Left lung (tissue), 10 donors: ENCODE data around the gene C1QTNF12. TPM values are rescaled to one million over a fixed set of nuclear protein-coding genes. Genes with fewer than 3 reads are reported as not detected.

Experiments used
- ATAC-seq: fragments of 200-7000 bp; cut with Tn5 transposase; one replicate; pipeline ENCODE4 v1.9.1; 2020; ENCODE audit warnings: moderate library complexity
- DNase-seq, 4 donors: peaks; one replicate each; pipeline ENCODE4 v3.0.0-alpha.2; 2013 to 2020
- H3K27ac ChIP-seq, 2 donors: fragments of 200-600 bp; sonication (generic) in 1 of 2; one replicate each; pipeline versions ENCODE4 v1.5.0 to v1.8.0; 2020 to 2021
- H3K27me3 ChIP-seq, 2 donors: fragments of 200-600 bp; sonication (generic) in 1 of 2; one replicate each; pipeline versions ENCODE4 v1.5.0 to v1.8.0; 2020 to 2021
- H3K36me3 ChIP-seq, 2 donors: fragments of 200-600 bp; sonication (generic) in 1 of 2; one replicate each; pipeline versions ENCODE4 v1.5.0 to v1.8.0; 2020 to 2021
- H3K4me1 ChIP-seq, 2 donors: fragments of 200-600 bp; one replicate each; pipeline ENCODE4 v1.8.0; 2021
- H3K4me3 ChIP-seq, 2 donors: fragments of 200-600 bp; sonication (generic) in 1 of 2; one replicate each; pipeline versions ENCODE4 v1.5.0 to v1.8.0; 2020 to 2021; ENCODE audit warnings: mild to moderate bottlenecking in 1 of 2
- H3K9me3 ChIP-seq, 2 donors: fragments of 200-600 bp; sonication (generic) in 1 of 2; one replicate each; pipeline versions ENCODE4 v1.5.0 to v1.8.0; 2020 to 2021
- intact Hi-C, 2 donors: fragments of 100-400 bp; cut with DNase I; formaldehyde crosslinking; loops; one replicate each; pipeline versions ENCODE4 v1.11.2 to v1.14.2; 2022
- polyA plus RNA-seq, 6 donors: library from polyadenylated mRNA; unstranded; fragments of 120-200 nt; gene quantifications; one replicate each; pipeline ENCODE4 v1.2.1, GENCODE V29; 2013; ENCODE audit not compliant: insufficient read length in 6 of 6
- total RNA-seq, 2 donors: library from RNA; stranded (reverse); fragmentation: NEBNext Ultra II Directional; extraction: Animal tissue kit (Norgen Biotek cat#: 25700); gene quantifications; one replicate each; pipeline ENCODE4 v1.2.1, GENCODE V29; 2021
- TF ChIP-seq, protein P1 (sequence below), 2 donors: fragments of 200-600 bp; sonication (generic) in 1 of 2; IDR thresholded peaks; one replicate each; pipeline versions ENCODE4 v1.5.0 to v1.8.0; 2021; ENCODE audit warnings: antibody characterized with exemption in 2 of 2
- donor health status: DM: no; HTN: yes; CAD: no.
- donor health status: DM: no; HTN: no; CAD: no.

Gene C1QTNF12
- total and polyA plus RNA-seq, 8 donors: 0.52 to 2.2 (median 0.94) TPM

DNA sequence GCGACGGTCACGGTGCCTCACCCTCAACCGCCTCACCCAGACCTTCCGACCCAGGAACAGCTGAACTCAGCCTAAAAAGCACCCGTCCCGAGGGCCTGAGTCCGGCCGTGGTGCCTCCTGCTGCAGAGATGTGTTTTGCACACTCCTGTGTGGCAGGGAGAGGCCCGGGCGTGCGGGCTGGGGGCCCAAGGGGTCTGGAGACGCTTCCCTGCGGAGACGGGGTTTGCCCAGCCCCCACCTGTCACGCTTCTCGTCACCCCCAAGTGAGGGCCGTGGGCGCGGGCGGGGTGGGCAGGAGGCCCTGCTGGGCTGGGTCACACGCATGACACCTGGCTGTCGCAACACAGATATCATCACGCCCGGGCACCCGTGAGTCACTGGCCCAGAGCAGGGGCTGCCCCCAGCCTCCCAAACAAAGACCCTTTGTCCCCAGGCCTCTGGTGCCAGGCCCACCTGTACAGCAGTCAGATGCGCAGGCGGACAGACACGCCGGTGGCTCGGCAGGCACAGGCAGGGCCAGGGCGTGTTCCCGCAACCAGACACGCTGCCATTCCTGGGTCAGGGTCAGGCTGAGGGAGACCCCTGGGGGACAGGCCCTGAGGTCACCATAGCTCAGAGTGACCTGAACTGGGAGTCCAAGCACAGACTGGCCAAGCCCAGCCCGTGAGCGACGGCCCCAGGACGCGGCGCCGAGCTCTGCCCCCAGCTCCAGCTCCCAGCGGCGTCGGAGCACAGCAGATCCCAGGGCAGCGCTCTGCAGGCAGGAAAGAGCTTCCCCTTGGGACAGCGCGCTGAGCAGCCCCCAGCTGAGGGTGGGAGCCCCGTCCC lies 8.4 kb downstream of the C1QTNF12 start:
- intact Hi-C loops: no loop called here
- H3K27me3 ChIP-seq: peaks cover 28 to 60% of the 10 kb centered on the region in 2 donors
- no peak for ATAC-seq
- H3K4me1 ChIP-seq: peaks cover 1 to 11% of the 10 kb centered on the region in 2 donors
- H3K27ac ChIP-seq: no peak overlapping the region
- peaks cover 0 to 5% of the 10 kb centered on the region in 2 donors for H3K36me3 ChIP-seq
- no peaks in the 10 kb centered on the region for H3K9me3 ChIP-seq
- no peak for DNase-seq
- no peak overlapping the region for H3K4me3 ChIP-seq
- TF ChIP-seq, protein P1, sequence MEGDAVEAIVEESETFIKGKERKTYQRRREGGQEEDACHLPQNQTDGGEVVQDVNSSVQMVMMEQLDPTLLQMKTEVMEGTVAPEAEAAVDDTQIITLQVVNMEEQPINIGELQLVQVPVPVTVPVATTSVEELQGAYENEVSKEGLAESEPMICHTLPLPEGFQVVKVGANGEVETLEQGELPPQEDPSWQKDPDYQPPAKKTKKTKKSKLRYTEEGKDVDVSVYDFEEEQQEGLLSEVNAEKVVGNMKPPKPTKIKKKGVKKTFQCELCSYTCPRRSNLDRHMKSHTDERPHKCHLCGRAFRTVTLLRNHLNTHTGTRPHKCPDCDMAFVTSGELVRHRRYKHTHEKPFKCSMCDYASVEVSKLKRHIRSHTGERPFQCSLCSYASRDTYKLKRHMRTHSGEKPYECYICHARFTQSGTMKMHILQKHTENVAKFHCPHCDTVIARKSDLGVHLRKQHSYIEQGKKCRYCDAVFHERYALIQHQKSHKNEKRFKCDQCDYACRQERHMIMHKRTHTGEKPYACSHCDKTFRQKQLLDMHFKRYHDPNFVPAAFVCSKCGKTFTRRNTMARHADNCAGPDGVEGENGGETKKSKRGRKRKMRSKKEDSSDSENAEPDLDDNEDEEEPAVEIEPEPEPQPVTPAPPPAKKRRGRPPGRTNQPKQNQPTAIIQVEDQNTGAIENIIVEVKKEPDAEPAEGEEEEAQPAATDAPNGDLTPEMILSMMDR (IDR thresholded peaks at IDR 0.05): no peak

DNA sequence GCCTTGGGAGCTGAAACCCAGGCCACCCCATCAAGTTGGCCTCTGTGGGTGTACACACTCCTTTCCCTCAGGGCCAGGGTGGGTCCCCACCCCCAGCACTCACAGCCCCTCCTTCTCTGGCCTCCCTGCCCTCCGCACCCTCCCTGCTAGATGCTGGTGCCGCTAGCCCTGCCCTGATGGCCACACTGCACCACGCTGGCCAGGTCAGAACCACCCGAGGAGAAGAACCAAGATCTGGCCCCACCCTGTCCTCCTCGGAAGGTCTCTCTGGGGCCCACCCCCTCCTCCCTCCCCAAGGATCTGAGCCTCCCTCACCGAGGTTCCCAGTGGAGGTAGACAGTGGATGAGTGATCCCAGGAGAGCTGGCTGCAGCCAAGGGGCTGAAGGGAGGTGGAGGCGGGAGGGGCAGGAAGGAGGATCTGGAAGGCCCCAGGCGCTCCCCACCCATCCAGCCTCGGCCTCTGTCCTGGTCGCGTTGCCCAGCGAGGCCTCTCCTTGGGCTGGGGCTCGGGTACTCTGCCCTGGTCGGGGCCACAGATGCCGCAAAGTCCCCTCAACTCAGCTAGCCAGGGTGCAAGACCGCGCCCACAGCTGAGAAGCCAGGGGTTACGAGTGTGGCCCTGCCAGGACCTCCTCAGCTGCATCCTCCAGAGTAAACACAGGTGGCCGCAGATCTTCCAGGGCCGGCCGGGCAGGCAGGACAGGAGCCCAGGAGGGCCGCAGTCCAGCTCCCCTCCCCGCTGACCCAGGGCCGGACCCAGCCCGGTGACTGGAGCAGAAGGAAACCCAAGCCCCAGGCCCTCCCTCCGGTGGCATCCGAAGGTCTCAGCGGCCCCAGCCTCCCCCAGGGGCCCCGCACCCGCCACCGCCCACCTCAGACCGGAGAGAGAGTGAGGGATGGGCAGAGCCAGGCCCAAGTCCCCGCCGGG lies 9.3 kb downstream of the C1QTNF12 start:
- H3K27me3 ChIP-seq: peaks cover 28 to 58% of the 10 kb centered on the region in 2 donors
- TF ChIP-seq, protein P1 (IDR thresholded peaks at IDR 0.05): no peak
- no peak overlapping the region for H3K4me3 ChIP-seq
- intact Hi-C loops: no loop called here
- DNase-seq (no peak), ATAC-seq (no peak)
- H3K9me3 ChIP-seq: no peaks in the 10 kb centered on the region
- H3K36me3 ChIP-seq: peaks cover 0 to 5% of the 10 kb centered on the region in 2 donors
- peaks cover 5 to 19% of the 10 kb centered on the region in 2 donors for H3K4me1 ChIP-seq
- H3K27ac ChIP-seq: no peak overlapping the region

GRCh38 chr1:1236176-1236763 lies 10.3 kb downstream of the C1QTNF12 start:
- DNase-seq: no peak
- Histone ChIP-seq H3K27me3 (peaks cover 28 to 52% of the 10 kb centered on the region in 2 donors), H3K9me3 (no peaks in the 10 kb centered on the region), H3K27ac (no peak overlapping the region), H3K4me3 (no peak overlapping the region), H3K4me1 (peaks cover 5 to 19% of the 10 kb centered on the region in 2 donors), H3K36me3 (peaks cover 0 to 5% of the 10 kb centered on the region in 2 donors)
- intact Hi-C loops: no loop called here
- no peak for ATAC-seq
- TF ChIP-seq, protein P1 (IDR thresholded peaks at IDR 0.05): no peak

DNA sequence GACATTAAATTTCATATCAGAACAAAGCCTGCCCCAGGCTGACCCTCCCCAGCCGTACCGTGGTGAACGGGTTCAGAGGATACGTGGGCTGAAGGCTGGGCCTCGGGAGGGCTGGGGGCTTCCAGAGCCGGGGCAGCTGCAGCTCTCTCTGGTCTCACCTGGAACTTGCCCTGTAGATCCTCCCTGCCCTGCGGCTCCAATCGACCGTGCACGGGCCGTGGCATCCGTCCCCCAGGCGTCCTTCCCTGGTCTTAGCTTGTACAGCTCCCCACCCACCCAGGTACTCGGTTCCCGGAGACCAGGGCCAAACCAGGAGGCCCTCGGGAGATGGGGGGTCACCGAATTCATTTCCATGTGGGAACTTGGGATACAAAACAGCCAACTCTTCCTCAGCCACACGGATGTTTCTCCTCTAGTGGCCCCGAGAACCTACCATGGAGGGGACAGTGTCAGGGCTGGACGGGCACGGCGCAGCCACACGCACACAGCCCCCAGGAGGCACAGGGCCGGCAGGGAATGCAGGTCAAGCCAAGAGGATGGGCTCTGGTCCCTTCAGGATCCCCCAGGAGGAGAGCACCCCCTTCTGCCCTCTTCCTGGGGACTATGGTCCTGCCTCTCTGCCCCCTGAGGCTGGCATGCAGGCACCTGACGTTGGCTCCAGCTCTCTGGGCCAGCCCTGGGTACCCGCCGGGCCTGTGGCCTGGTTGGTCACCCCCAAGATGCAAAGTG lies 11.3 kb downstream of the C1QTNF12 start:
- Histone ChIP-seq H3K36me3 (peaks cover 0 to 5% of the 10 kb centered on the region in 2 donors), H3K4me1 (peaks cover 5 to 28% of the 10 kb centered on the region in 2 donors), H3K27me3 (peaks cover 28 to 41% of the 10 kb centered on the region in 2 donors), H3K27ac (no peak overlapping the region), H3K4me3 (no peak overlapping the region), H3K9me3 (no peaks in the 10 kb centered on the region)
- intact Hi-C loops: no loop called here
- DNase-seq (no peak), ATAC-seq (no peak)
- TF ChIP-seq, protein P1 (IDR thresholded peaks at IDR 0.05): no peak
